H1 (cell line): ENCODE results near the gene STX5. TPM values are rescaled to one million over a fixed set of nuclear protein-coding genes. Genes with fewer than 3 reads are reported as not detected.

ENCODE experiments used
- CTCF ChIA-PET: fragments of 300-600 bp; sonication (Branson Sonifier 250); formaldehyde crosslinking; loops from one replicate; lab custom pipeline; 2021; ENCODE audit not compliant: partially characterized antibody; lab: Charles Lee
- POLR2A ChIA-PET: fragments of 300-600 bp; sonication (Branson Sonifier 250); formaldehyde crosslinking; loops from one replicate; lab custom pipeline; 2021; ENCODE audit warnings: inconsistent platforms; ENCODE audit not compliant: partially characterized antibody; lab: Charles Lee
- DNase-seq, 2 experiments: peaks; one replicate each; pipeline versions ENCODE4 v3.0.0 to v3.0.0-alpha.2; 2010 to 2022; ENCODE audit warnings: low spot score in 2 of 2, low read depth in 1 of 2, mixed read lengths in 1 of 2
- FAIRE-seq: peaks from 2 replicates; lab custom pipeline; 2011; peaks lifted over from hg19 to GRCh38; lab: Jason Lieb, UNC
- H2AFZ ChIP-seq: 2 replicates; pipeline ENCODE4 v1.8.1; 2012; ENCODE audit warnings: low read length, inconsistent platforms
- H2AK5ac ChIP-seq: 2 replicates; pipeline ENCODE4 v1.6.1; 2013; ENCODE audit warnings: low read depth, low read length
- H2BK120ac ChIP-seq: replicated peaks from 2 replicates; pipeline ENCODE3; 2013; ENCODE audit warnings: low read depth, low read length, inconsistent platforms
- H2BK12ac ChIP-seq: 2 replicates; pipeline ENCODE4 v1.6.1; 2013; ENCODE audit warnings: low read depth, low read length
- H2BK15ac ChIP-seq: 2 replicates; pipeline ENCODE4 v1.6.1; 2013; ENCODE audit warnings: low read length
- H2BK20ac ChIP-seq: 2 replicates; pipeline ENCODE4 v1.6.1; 2013; ENCODE audit warnings: low read length
- H2BK5ac ChIP-seq: 2 replicates; pipeline ENCODE4 v1.6.1; 2013; ENCODE audit warnings: low read depth, low read length
- H3K14ac ChIP-seq: 2 replicates; pipeline ENCODE4 v1.6.1; 2013; ENCODE audit warnings: inconsistent platforms; ENCODE audit not compliant: insufficient read length
- H3K18ac ChIP-seq: 2 replicates; pipeline ENCODE4 v1.6.1; 2013; ENCODE audit warnings: low read length; ENCODE audit errors: extremely low read depth
- H3K23ac ChIP-seq: 2 replicates; pipeline ENCODE4 v1.6.1; 2013; ENCODE audit warnings: inconsistent platforms; ENCODE audit not compliant: insufficient read length
- H3K23me2 ChIP-seq: 2 replicates; pipeline ENCODE4 v1.6.1; 2013; ENCODE audit warnings: low read depth, low read length
- H3K27ac ChIP-seq: 2 replicates; pipeline ENCODE4 v1.6.1; 2011; ENCODE audit warnings: low read depth, low read length, inconsistent platforms
- H3K27me3 ChIP-seq, 4 experiments: replicated peaks in 1 of 4; 1 replicate in 1 of 4; 2 replicates in 3 of 4; pipeline versions ENCODE4 v1.6.1 to v1.8.1; 2011 to 2013; ENCODE audit warnings: low read length in 3 of 4, mild to moderate bottlenecking in 3 of 4, inconsistent platforms in 2 of 4, mixed read lengths in 2 of 4, moderate library complexity in 1 of 4; ENCODE audit not compliant: control insufficient read depth in 3 of 4, insufficient read depth in 3 of 4; ENCODE audit errors: extremely low read depth in 1 of 4
- H3K36me3 ChIP-seq, 4 experiments: 2 replicates each; pipeline versions ENCODE4 v1.6.1 to v1.8.1; 2011 to 2013; ENCODE audit warnings: mild to moderate bottlenecking in 4 of 4, low read length in 3 of 4, moderate library complexity in 2 of 4, control low read depth in 1 of 4, inconsistent platforms in 1 of 4; ENCODE audit not compliant: insufficient read depth in 4 of 4, control insufficient read depth in 2 of 4
- H3K4ac ChIP-seq: replicated peaks from 2 replicates; pipeline ENCODE3; 2013; ENCODE audit warnings: low read length, low read depth, mixed read lengths, inconsistent platforms; ENCODE audit not compliant: insufficient read length
- H3K4me1 ChIP-seq, 4 experiments: replicated peaks in 1 of 4; 1 replicate in 1 of 4; 2 replicates in 3 of 4; pipeline versions ENCODE4 v1.6.1 to v1.8.1; 2011 to 2013; ENCODE audit warnings: low read length in 3 of 4, inconsistent platforms in 2 of 4, mixed read lengths in 1 of 4; ENCODE audit not compliant: insufficient read depth in 4 of 4, control insufficient read depth in 3 of 4
- H3K4me2 ChIP-seq, 2 experiments: 2 replicates each; pipeline versions ENCODE4 v1.6.1 to v1.8.1; 2011 to 2013; ENCODE audit warnings: low read depth in 2 of 2, low read length in 2 of 2, control low read depth in 1 of 2, inconsistent platforms in 1 of 2, mild to moderate bottlenecking in 1 of 2; ENCODE audit not compliant: insufficient read depth in 1 of 2
- H3K4me3 ChIP-seq, 4 experiments: fragments of 200-600, 300-600 bp in 1 of 4; sonication (generic), shearing (Covaris generic), sonication (Bioruptor Twin) in 1 of 4; 2 replicates each; pipeline versions ENCODE4 v1.5.1 to v1.8.1; 2011 to 2016; ENCODE audit warnings: low read length in 4 of 4, low read depth in 3 of 4, control low read depth in 2 of 4, inconsistent platforms in 2 of 4, mild to moderate bottlenecking in 2 of 4, mixed read lengths in 1 of 4, moderate library complexity in 1 of 4; ENCODE audit not compliant: insufficient read depth in 2 of 4; ENCODE audit errors: extremely low read depth in 1 of 4
- H3K56ac ChIP-seq: replicated peaks from 2 replicates; pipeline ENCODE3; 2013; ENCODE audit warnings: low read depth, mild to moderate bottlenecking, mixed read lengths, low read length, inconsistent platforms; ENCODE audit not compliant: insufficient read length
- H3K79me1 ChIP-seq: 2 replicates; pipeline ENCODE4 v1.6.1; 2013; ENCODE audit warnings: low read depth, low read length, control low read depth
- H3K79me2 ChIP-seq, 2 experiments: 2 replicates each; pipeline versions ENCODE4 v1.6.1 to v1.8.1; 2012 to 2013; ENCODE audit warnings: low read length in 2 of 2, mild to moderate bottlenecking in 2 of 2, inconsistent platforms in 1 of 2; ENCODE audit not compliant: insufficient read depth in 2 of 2, control insufficient read depth in 1 of 2
- H3K9ac ChIP-seq, 4 experiments: replicated peaks in 1 of 4; 1 replicate in 1 of 4; 2 replicates in 3 of 4; pipeline versions ENCODE4 v1.6.1 to v1.8.1; 2011 to 2013; ENCODE audit warnings: low read depth in 3 of 4, low read length in 3 of 4, control low read depth in 2 of 4, mild to moderate bottlenecking in 2 of 4, moderate library complexity in 2 of 4, inconsistent platforms in 1 of 4; ENCODE audit errors: extremely low read depth in 1 of 4
- H3K9me3 ChIP-seq, 2 experiments: 2 replicates each; pipeline versions ENCODE4 v1.6.1 to v1.8.1; 2012 to 2013; ENCODE audit warnings: mild to moderate bottlenecking in 2 of 2, moderate library complexity in 2 of 2, control low read depth in 1 of 2, inconsistent platforms in 1 of 2, low read depth in 1 of 2, low read length in 1 of 2, mixed read lengths in 1 of 2; ENCODE audit not compliant: insufficient read depth in 2 of 2
- H4K20me1 ChIP-seq, 2 experiments: replicated peaks in 1 of 2; 2 replicates each; pipeline versions ENCODE3 to v1.8.1; 2011 to 2013; ENCODE audit warnings: inconsistent platforms in 2 of 2, low read length in 2 of 2, mild to moderate bottlenecking in 1 of 2; ENCODE audit not compliant: insufficient read depth in 2 of 2, control insufficient read depth in 1 of 2
- H4K5ac ChIP-seq: 2 replicates; pipeline ENCODE4 v1.6.1; 2013; ENCODE audit warnings: low read length, low read depth, mixed read lengths, inconsistent platforms; ENCODE audit not compliant: insufficient read length
- H4K8ac ChIP-seq: 2 replicates; pipeline ENCODE4 v1.8.0; 2013; ENCODE audit warnings: mild to moderate bottlenecking, moderate library complexity, low read length, inconsistent platforms; ENCODE audit not compliant: insufficient read depth; ENCODE audit errors: extremely low read depth
- H4K91ac ChIP-seq: replicated peaks from 2 replicates; pipeline ENCODE3; 2013; ENCODE audit warnings: low read length, mixed read lengths, inconsistent platforms; ENCODE audit not compliant: insufficient read length
- CEBPB ChIP-seq: IDR thresholded peaks from 2 replicates; pipeline ENCODE4 v1.6.1; 2012; ENCODE audit warnings: low read depth, low read length
- MAX ChIP-seq: IDR thresholded peaks from 2 replicates; pipeline ENCODE4 v1.6.1; 2012; ENCODE audit warnings: inconsistent platforms
- POLR2A ChIP-seq, 2 experiments: IDR thresholded peaks; 1 replicate in 1 of 2; 2 replicates in 1 of 2; pipeline ENCODE4 v1.6.1; 2011; ENCODE audit warnings: low read depth in 2 of 2, low read length in 2 of 2, mild to moderate bottlenecking in 2 of 2; ENCODE audit errors: control extremely low read depth in 1 of 2
- SIN3A ChIP-seq, 2 experiments: IDR thresholded peaks in 1 of 2; conservative IDR thresholded peaks in 1 of 2; 2 replicates each; pipeline ENCODE4 v1.6.1; 2011 to 2012; ENCODE audit warnings: low read length in 2 of 2, improper control_type of control experiment in 1 of 2, low read depth in 1 of 2, mild to moderate bottlenecking in 1 of 2
- SRF ChIP-seq: IDR thresholded peaks from 2 replicates; pipeline ENCODE4 v1.6.1; 2011; ENCODE audit warnings: mild to moderate bottlenecking, low read depth, low read length, moderate library complexity
- TCF12 ChIP-seq: IDR thresholded peaks from 2 replicates; pipeline ENCODE4 v1.6.1; 2011; ENCODE audit warnings: low read depth, mild to moderate bottlenecking, low read length
- WGBS, 2 experiments: shearing (Covaris generic) in 1 of 2; methylation state at CpG; one replicate each; pipeline versions ENCODE4 v1.1.6 to v1.1.7; 2013 to 2015; ENCODE audit warnings: low lambda C conversion rate in 2 of 2, mixed read lengths in 2 of 2, inconsistent platforms in 1 of 2, low coverage in 1 of 2, missing lambda C conversion rate in 1 of 2; ENCODE audit not compliant: insufficient replicate concordance in 2 of 2, insufficient coverage in 1 of 2, insufficient read length in 1 of 2; ENCODE audit errors: extremely low coverage in 1 of 2, missing lambda C conversion rate in 1 of 2; 5-methylcytosine and 5-hydroxymethylcytosine counted together
- polyA plus RNA-seq, 7 experiments: library from polyadenylated mRNA; depleted of rRNA in 3 of 7; stranded (reverse) in 5 of 7; unstranded in 2 of 7; fragments of >200 nt in 5 of 7; fragments of 200-250 nt in 2 of 7; gene quantifications; 1 replicate in 5 of 7; 2 replicates in 1 of 7; 4 replicates in 1 of 7; pipeline versions ENCODE4 v1.2.1 to v1.2.3, GENCODE V29; 2011 to 2013; ENCODE audit warnings: missing spikeins in 2 of 7, mixed read lengths in 2 of 7
- total RNA-seq: library from RNA; stranded (reverse); fragmentation: NEBNext Ultra II Directional; extraction: Animal tissue kit (Norgen Biotek cat#: 25700); gene quantifications from 2 replicates; pipeline ENCODE4 v1.2.1, GENCODE V29; 2021

Gene STX5
- total and polyA plus RNA-seq, 2 of the 8 experiments (the other 6 are each of a cell fraction or from before 2014, with no cell fraction given): 24.2 to 28.5 TPM

GRCh38 chr11:62794201-62794775 is 37.6 kb downstream of the STX5 start:
- Histone ChIP-seq H3K4me1 (peaks cover 0 to 7% (median 3%) of the 10 kb centered on the region in 4 experiments; a peak in 3 of 7 replicates), H3K79me2 (peaks cover 0 to 24% of the 10 kb centered on the region in 2 experiments; a peak in 2 of 4 replicates), H3K23ac (no peak overlapping the region), H4K5ac (no peak overlapping the region), H2AK5ac (no peak overlapping the region), H3K23me2 (no peaks in the 10 kb centered on the region), H4K8ac (no peak overlapping the region), H2BK120ac (no peak overlapping the region), H3K9me3 (no peaks in the 10 kb centered on the region), H2BK12ac (no peak overlapping the region), H3K4me2 (no peak overlapping the region), H3K4ac (no peak overlapping the region), H3K18ac (no peak overlapping the region), H3K9ac (no peak overlapping the region), H2BK20ac (no peak overlapping the region), H3K14ac (no peak overlapping the region), H4K20me1 (peaks cover 0 to 2% of the 10 kb centered on the region in 2 experiments), H2BK15ac (no peak overlapping the region)
- DNase-seq: no peak
- no peak for TF ChIP-seq SIN3A (conservative IDR thresholded peaks at IDR 0.05 in 1 of 2, IDR thresholded peaks at IDR 0.05 in 1 of 2; ENCODE audit: low read depth in 1 of 2, low read length in 2 of 2)
- no peak for TF ChIP-seq CEBPB
- no peak for TF ChIP-seq SRF
- TF ChIP-seq MAX: no peak
- TF ChIP-seq TCF12: no peak
- TF ChIP-seq POLR2A (IDR thresholded peaks at IDR 0.05; ENCODE audit: control extremely low read depth in 1 of 2, low read depth in 2 of 2, low read length in 2 of 2): no peak
- TF ChIP-seq, all 59 proteins: peak for 0
- no peaks in the 10 kb centered on the region for H3K27me3 ChIP-seq
- WGBS, 2 experiments: 94% methylated on average over 8 of the region's 8 CpGs; no CpG with 5 or more reads in 1 of the 2 experiments
- no peak overlapping the region for H3K27ac ChIP-seq
- H3K56ac ChIP-seq: no peak overlapping the region
- no peak for FAIRE-seq
- H2BK5ac ChIP-seq: no peak overlapping the region
- H3K79me1 ChIP-seq: peaks cover 4% of the 10 kb centered on the region; the same call in 1 of the 2 replicates
- no peak overlapping the region for H3K4me3 ChIP-seq
- POLR2A ChIA-PET: interaction anchor here (0.6 to 15.9 kb wide), 19 partner anchors 9 to 218 kb away, joined by 3 to 251 read pairs (median 4); partner anchors contain the start of genes HNRNPUL2, LBHD1, NXF1 and STX5
- no peak overlapping the region for H2AFZ ChIP-seq
- CTCF ChIA-PET: interaction anchor here (0.6 to 3.9 kb wide), 5 partner anchors 7 to 64 kb away, joined by 3 to 19 read pairs (median 4); partner anchors contain the start of gene TMEM179B
- no peak overlapping the region for H4K91ac ChIP-seq
- peaks cover 19 to 53% (median 39%) of the 10 kb centered on the region in 4 experiments for H3K36me3 ChIP-seq
